ENCODE measurements around the gene BCAR1.

Gene BCAR1

GRCh38 chr16:75203667-75204409, 47.6 kb downstream of the BCAR1 start:
- no peak for DNase-seq (ENCODE audit: low read depth)

DNA sequence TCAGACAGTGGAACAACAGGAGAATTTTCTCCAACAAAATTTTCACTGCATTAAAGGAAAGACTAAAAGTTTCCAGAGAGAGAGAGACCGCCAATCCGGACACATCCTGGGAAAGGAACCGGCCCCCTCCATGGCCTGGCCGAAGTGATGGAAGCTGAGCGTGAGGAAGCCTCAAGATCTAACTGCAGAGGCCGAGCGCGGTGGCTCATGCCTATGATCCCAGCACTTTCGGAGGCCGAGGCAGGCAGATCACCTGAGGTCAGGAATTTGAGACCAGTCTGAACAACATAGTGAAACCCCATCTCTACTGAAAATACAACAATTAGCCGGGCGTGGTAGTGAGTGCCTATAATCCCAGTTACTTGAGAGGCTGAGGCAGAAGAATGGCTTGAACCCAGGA, 48.3 kb downstream of the BCAR1 start:
- no peak for DNase-seq (ENCODE audit: low read depth)

GRCh38 chr16:75202069-75202590, 49.3 kb downstream of the BCAR1 start:
- DNase-seq (ENCODE audit: low read depth) = no peak

GRCh38 chr16:75198135-75198600, 53.3 kb downstream of the BCAR1 start:
- DNase-seq (ENCODE audit: low read depth) = peak; percentile 11

GRCh38 chr16:75197522-75198134, 53.8 kb downstream of the BCAR1 start:
- no peak for DNase-seq (ENCODE audit: low read depth)

DNA sequence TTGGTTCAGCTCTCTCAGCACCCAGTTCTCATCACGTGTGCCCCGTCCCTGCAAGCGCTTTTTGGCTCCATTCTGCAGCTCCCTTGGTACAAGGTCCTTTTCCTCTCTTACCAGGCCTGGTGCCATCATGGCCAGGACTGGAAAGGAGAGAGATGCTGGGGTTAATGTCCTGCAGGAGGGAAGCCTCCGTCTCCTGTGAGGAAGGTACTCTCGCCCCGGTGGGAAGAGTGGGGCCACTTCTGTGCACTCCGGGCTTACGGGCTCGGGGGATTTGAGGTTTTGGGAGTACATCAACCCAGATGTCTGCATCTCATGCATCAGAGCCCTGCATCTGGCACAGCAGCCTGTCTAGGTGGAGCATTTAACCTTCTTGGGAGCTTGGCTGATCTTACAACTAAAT, 54.6 kb downstream of the BCAR1 start:
- no peak for DNase-seq (ENCODE audit: low read depth)

- no peak for DNase-seq (ENCODE audit: low read depth)
Observed at GRCh38 chr16:75195811-75196790, 55.3 kb downstream of the BCAR1 start.

DNA sequence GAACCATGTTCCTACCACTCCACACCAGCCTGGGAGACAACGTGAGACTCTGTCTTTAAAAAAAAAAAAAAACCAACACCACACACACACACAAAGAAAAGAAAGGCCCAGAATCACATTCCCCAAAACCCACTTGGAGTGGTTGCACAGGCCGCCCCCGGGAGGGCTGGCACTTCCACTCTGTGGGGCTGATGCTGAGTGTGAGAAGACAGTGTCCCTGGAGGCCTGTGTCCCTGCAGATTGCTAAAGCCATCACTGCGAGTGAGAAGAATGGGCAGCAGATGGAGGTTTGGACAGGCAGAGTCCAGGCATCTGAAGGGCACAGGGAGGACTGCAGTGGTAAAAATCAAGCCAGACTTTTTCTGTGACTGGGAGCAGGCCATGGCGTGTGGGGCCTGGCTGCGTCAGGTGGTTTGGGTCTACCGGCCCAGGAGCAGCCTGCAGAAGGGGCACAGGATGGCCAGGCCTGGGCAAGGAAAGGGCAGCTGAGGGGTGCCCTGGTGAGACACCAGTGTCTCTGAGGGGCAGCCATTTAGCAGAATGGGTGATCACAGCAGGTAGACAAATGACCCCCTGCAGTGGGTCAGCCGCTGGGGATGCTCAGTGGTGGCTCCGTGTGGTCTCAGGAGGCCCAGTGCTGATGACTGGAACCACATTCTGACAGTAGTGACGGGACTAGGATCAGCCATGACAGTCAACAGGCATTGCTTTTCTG, 57.5 kb downstream of the BCAR1 start:
- DNase-seq (ENCODE audit: low read depth) = no peak

DNA sequence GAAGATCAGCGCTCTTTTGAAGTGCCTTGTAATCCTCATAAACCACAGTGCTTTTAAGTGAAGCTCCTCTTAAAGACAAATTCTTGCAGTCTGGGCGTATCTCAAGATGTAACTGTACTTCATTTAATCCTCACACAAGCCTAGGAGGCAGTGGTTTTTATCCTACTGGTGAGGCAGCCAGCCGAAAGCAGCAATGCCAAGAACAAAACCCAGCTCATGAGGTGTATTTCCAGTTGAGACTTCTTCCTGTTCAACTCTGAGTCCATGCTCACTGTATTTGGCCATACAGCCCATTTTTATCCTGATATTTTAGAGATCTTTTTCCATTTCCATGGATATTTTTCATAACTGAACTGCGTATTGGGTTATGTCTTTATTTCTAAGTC, 58.2 kb downstream of the BCAR1 start:
- no peak for DNase-seq (ENCODE audit: low read depth)

DNA sequence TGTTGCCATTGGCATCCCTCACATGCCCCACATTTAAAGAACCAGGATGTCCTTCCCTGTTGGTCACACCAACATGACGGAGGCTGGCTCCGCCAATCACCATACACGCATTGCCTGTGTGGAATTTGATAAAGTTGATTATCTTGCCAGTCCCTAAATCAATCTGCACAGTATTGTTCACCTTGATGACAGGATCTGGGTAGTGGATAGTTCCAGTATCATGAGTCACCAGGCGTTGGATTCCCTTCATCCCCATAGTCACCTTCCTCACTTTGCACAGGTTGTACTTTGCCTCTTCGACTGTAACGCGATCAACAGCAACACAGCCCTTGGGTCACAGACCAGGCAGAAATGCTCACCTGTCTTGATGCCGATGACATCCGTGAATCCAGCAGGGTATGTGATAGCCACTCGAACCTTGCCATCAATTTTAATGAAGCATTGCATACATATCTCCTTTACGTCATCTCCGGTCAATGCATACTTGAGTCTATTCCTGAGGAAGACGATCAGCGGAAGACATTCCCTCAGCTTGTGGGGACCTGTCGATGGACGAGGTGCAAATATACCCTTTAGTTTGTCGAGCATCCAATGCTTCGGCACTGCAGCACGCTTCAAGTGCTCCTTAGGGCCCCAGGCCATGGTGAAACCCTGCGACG, 58.7 kb downstream of the BCAR1 start:
- DNase-seq (ENCODE audit: low read depth) = no peak

DNA sequence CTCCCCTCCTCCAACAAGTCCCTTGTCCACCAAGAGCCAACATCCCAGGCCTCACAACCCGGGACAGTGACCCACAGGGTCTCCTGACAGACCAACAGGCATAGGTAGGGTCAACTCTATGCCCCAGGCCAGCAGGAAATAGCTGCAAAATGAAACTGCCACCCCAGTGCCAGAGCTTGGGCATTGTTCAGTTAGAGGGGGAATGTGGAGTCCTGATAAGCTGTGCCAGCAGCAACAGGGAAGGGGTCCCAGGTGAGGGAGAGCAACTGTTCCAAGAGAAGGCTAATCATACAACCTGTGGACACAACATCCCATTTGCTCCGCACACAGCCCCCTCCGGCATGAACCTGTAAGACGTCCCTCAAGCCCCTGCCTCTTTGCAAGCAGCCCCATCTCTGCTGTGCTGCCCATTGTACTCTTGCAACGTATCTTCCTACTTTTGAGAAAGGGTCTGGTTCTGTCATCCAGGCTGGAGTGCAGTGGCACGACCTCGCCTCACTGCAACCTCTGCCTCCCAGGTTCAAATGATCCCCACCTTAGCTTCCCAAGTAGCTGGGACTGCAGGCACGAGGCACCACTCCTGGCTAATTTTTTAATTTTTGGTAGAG, 61.7 kb downstream of the BCAR1 start:
- no peak for DNase-seq (ENCODE audit: low read depth)

- no peak for DNase-seq (ENCODE audit: low read depth)
Observed at GRCh38 chr16:75188832-75189477, 62.5 kb downstream of the BCAR1 start.

DNA sequence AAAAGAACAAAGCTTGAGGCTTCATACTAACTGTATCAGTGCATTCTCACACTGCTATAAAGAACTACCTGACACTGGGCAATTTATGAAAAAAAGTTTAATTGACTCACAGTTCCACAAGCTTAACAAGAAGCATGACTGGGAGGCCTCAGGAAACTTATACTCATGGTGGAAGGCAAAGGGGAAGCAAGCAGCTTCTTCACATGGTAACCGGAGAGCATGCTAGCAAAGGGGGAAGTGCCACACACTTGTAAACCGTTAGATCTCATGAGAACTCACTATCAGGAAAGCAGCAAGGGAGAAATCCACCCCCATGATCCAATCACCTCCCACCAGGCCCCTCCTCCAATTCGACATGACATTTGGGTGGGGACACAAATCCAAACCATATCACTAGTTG, 69.8 kb downstream of the BCAR1 start:
- no peak for DNase-seq (ENCODE audit: low read depth)

GRCh38 chr16:75179208-75179607, 72.2 kb downstream of the BCAR1 start:
- no peak for DNase-seq (ENCODE audit: low read depth)
